ENCODE data around the gene MYL10. TPM values are rescaled to one million over a fixed set of nuclear protein-coding genes. Genes with fewer than 3 reads are reported as not detected.

MYL10 gene
- total RNA-seq, 1 experiment from 2014 or later = not detected

GRCh38 chr7:101620991-101621390 is 8.1 kb downstream of the MYL10 start:
- CTCF ChIA-PET = no interaction called here
- BruUV-seq (replicated peaks) = no TSS peak

More at GRCh38 chr7:101620991-101621390, 8.1 kb downstream of the MYL10 start:
- ATAC-seq (no peak), DNase-seq (ENCODE audit: low read depth, low spot score) (no peak)
- Histone ChIP-seq H2AFZ (ENCODE audit: low read depth, low read length, poor library complexity, severe bottlenecking) (no peak overlapping the region), H3K9me2 (ENCODE audit: insufficient read depth) (no peaks in the 10 kb centered on the region), H3K27me3 (ENCODE audit: insufficient read depth, low read length) (no peaks in the 10 kb centered on the region), H3K4me1 (ENCODE audit: control insufficient read depth in 1 of 2, insufficient read depth in 2 of 2, low read length in 2 of 2) (no peaks in the 10 kb centered on the region), H3K36me3 (ENCODE audit: control insufficient read depth in 1 of 2, insufficient read depth in 2 of 2, low read length in 2 of 2) (no peaks in the 10 kb centered on the region), H3K79me2 (ENCODE audit: insufficient read depth, low read length) (no peaks in the 10 kb centered on the region), H3K9me3 (ENCODE audit: control insufficient read depth in 1 of 2, insufficient read depth in 1 of 2, low read depth in 1 of 2, low read length in 2 of 2) (no peaks in the 10 kb centered on the region), H3K4me3 (replicated peaks in 1 of 2; ENCODE audit: low read depth in 1 of 2, low read length in 2 of 2) (no peak overlapping the region), H3K4me2 (ENCODE audit: low read length) (no peak overlapping the region), H3K9ac (ENCODE audit: low read length) (no peak overlapping the region), H4K20me1 (ENCODE audit: insufficient read depth) (no peaks in the 10 kb centered on the region), H3K27ac (ENCODE audit: low read depth, low read length) (no peak overlapping the region)
- intact Hi-C loops (cut with micrococcal nuclease) = no loop called here
- RAD21 ChIA-PET (ENCODE audit: low non-redundant PET in 1 of 2, low total read pairs in 2 of 2, uncharacterized antibody in 2 of 2, unreplicated experiment in 2 of 2) = interaction anchor here in 1 of 2 experiments (0.6 kb wide), 1 partner anchor 283 kb away, joined by 4 read pairs; no protein-coding TSS in a partner anchor
- TF ChIP-seq ZFX (IDR thresholded peaks at IDR 0.05) (no peak), SIN3A (IDR thresholded peaks at IDR 0.05; ENCODE audit: low read depth) (no peak), CBX3 (IDR thresholded peaks at IDR 0.05; ENCODE audit: low read depth) (no peak), SP1 (IDR thresholded peaks at IDR 0.05; ENCODE audit: low read depth) (no peak), EGR1 (IDR thresholded peaks at IDR 0.05; ENCODE audit: low read depth) (no peak), EZH2phosphoT487 (IDR thresholded peaks at IDR 0.05; ENCODE audit: borderline replicate concordance) (no peak), ATF3 (IDR thresholded peaks at IDR 0.05) (no peak), REST (IDR thresholded peaks at IDR 0.05; ENCODE audit: low read depth) (no peak), ELF1 (IDR thresholded peaks at IDR 0.05; ENCODE audit: borderline replicate concordance, low read depth) (no peak), RAD21 (IDR thresholded peaks at IDR 0.05; ENCODE audit: low read depth) (no peak), FOSL1 (IDR thresholded peaks at IDR 0.05; ENCODE audit: low read depth) (no peak), TCF7L2 (IDR thresholded peaks at IDR 0.05; ENCODE audit: borderline replicate concordance, extremely low read depth, insufficient read depth, insufficient read length) (no peak), EZH2 (IDR thresholded peaks at IDR 0.05) (no peak), ZNF274 (IDR thresholded peaks at IDR 0.05; ENCODE audit: low read depth, low read length) (no peak), SRF (IDR thresholded peaks at IDR 0.05; ENCODE audit: low read depth) (no peak), POLR2AphosphoS5 (IDR thresholded peaks at IDR 0.05; ENCODE audit: low read depth, low read length) (no peak), CEBPB (IDR thresholded peaks at IDR 0.05; ENCODE audit: low read depth) (no peak), JUND (IDR thresholded peaks at IDR 0.05) (no peak), ZBTB33 (IDR thresholded peaks at IDR 0.05; ENCODE audit: extremely low read depth, insufficient replicate concordance, low read length) (no peak), MAX (IDR thresholded peaks at IDR 0.05) (no peak)
- POLR2A ChIA-PET = no interaction called here
